GM10266 (cell line): ENCODE measurements around the gene CCSER1.
"Not testable (repeated sequence)": the region's sequence is repeated elsewhere in the genome, so short reads cannot be mapped to it uniquely, and the experiment has no call there.

ENCODE experiments used
- DNase-seq: peaks from one replicate; pipeline ENCODE4 v3.0.0; 2012; ENCODE audit errors: extremely low spot score
- CTCF ChIP-seq: IDR thresholded peaks from 2 replicates; pipeline ENCODE4 v1.5.1; 2012; ENCODE audit warnings: mild to moderate bottlenecking, low read depth; ENCODE audit not compliant: control insufficient read depth, insufficient read depth; ENCODE audit errors: missing control alignments

CCSER1 gene

DNA sequence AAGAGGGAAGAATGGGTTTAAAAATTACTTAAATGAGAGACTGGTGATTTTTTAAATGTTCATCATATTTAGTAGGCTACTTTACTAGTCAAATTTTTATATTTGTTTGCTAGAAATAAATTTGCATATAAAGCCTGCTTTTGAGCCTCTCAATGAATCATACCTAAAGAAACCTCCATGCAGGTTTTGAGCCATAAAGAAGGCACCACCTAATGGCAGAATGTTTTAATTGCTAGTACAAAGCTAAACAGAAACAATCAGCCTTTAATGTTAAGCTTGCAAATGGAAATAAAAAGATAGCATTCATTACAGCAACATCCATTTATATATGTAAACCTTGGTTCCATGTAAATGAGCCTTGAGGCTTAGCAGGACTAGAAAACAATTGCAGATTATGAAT lies 989.7 kb downstream of the CCSER1 start:
- TF ChIP-seq CTCF = peak; percentile 32
- no peak for DNase-seq

DNA sequence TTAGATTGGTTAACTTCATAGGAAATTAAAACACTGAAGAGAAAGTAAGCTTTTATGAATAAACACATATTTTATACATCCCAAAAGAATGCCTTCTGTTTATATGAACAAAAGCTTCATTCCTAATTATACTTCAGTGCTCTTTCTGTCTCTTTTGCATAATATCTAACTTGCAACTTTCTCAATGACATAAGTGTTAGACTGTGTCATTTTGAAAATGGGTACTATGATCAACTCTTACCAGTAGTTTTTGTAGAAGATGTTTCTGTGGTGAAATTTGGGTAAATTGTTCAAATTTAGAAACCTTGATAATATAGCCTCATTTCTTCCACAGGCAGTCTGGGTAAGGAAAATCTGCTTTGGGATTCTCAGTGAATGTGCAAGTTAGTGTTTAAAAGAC lies 991.4 kb downstream of the CCSER1 start:
- no peak for TF ChIP-seq CTCF
- DNase-seq = no peak

- TF ChIP-seq CTCF = no peak
Observed at GRCh38 chr4:91123742-91124141, 996.5 kb downstream of the CCSER1 start.

DNA sequence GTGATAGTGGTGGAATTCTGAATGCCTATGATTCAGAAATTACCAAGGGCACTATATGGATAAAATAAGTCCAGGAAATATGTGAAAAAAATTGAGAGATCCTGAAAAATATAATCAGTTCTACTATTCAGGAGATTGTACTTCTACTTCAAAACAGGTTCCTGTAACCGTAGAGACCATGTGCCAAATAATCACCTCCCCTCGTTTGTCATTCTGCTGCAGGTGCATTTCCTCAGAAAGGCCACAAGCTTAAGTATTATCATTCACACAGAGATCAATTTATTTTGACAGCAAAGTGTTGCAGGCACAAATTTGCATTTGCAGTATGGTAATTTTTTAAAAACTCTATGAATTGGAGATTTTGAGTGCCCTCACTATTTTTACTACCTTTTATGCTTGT lies 1000.0 kb downstream of the CCSER1 start:
- DNase-seq = no peak
- no peak for TF ChIP-seq CTCF

More at GRCh38 chr4:91123742-91124141, 996.5 kb downstream of the CCSER1 start:
- DNase-seq = no peak

- DNase-seq = no peak
- no peak for TF ChIP-seq CTCF
Observed at GRCh38 chr4:91127831-91128230, 1000.6 kb downstream of the CCSER1 start.

GRCh38 chr4:91128519-91128918 lies 1001.3 kb downstream of the CCSER1 start:
- DNase-seq = no peak
- no peak for TF ChIP-seq CTCF

DNA sequence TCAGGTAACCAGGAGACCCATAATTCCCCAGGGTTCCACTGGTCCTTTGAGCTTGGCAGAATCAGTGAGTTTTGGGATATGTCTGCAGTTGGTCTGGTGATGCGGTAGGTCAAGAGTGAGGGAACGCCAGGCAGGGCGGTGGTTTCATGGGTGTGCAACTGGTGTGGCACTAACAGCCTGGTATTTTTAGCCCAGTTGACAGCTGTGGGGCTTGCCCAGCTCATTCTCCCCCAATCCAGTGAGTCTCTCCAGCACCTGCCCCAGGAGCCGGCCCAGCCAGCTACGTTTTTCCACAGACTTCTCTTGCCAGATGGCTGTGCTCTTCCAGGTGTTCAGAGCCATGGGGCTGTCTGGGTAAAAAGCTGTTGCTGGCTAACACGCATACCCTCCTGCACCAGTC lies 1019.9 kb downstream of the CCSER1 start:
- no peak for DNase-seq
- TF ChIP-seq CTCF = no peak

DNA sequence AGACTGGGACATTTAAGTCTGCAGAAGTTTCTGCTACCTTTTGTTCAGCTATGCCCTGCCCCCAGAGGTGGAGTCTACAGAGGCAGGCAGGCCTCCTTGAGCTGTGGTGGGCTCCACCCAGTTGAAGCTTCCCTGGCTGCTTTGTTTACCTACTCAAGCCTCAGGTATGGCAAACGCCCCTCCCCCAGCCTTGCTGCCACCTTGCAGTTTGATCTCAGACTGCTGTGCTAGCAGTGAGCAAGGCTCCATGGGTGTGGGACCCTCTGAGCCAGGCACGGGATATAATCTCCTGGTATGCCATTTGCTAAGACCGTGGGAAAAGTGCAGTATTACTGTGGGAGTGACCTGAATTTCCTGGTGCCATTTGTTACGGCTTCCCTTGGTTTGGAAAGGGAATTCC lies 1026.8 kb downstream of the CCSER1 start:
- not testable (repeated sequence) for DNase-seq

GRCh38 chr4:91167864-91168653 lies 1040.9 kb downstream of the CCSER1 start:
- not testable (repeated sequence) for DNase-seq
